Esophagus squamous epithelium (tissue), 4 donors: Measurements from ENCODE around the gene LIN9.

Source experiments
- CTCF ChIP-seq, 6 experiments: fragments of 450-650 bp in 4 of 6; fragments of 200-600 bp in 2 of 6; sonication (generic) in 2 of 6; IDR thresholded peaks; one replicate each; pipeline ENCODE4 v1.5.1; 2016 to 2019; ENCODE audit warnings: antibody characterized with exemption in 6 of 6, mild to moderate bottlenecking in 4 of 6, moderate library complexity in 4 of 6
- POLR2A ChIP-seq, 4 donors: fragments of 450-650 bp; IDR thresholded peaks; one replicate each; pipeline ENCODE4 v1.6.1; 2017; ENCODE audit warnings: antibody characterized with exemption in 4 of 4, mild to moderate bottlenecking in 4 of 4, moderate library complexity in 3 of 4

DNA sequence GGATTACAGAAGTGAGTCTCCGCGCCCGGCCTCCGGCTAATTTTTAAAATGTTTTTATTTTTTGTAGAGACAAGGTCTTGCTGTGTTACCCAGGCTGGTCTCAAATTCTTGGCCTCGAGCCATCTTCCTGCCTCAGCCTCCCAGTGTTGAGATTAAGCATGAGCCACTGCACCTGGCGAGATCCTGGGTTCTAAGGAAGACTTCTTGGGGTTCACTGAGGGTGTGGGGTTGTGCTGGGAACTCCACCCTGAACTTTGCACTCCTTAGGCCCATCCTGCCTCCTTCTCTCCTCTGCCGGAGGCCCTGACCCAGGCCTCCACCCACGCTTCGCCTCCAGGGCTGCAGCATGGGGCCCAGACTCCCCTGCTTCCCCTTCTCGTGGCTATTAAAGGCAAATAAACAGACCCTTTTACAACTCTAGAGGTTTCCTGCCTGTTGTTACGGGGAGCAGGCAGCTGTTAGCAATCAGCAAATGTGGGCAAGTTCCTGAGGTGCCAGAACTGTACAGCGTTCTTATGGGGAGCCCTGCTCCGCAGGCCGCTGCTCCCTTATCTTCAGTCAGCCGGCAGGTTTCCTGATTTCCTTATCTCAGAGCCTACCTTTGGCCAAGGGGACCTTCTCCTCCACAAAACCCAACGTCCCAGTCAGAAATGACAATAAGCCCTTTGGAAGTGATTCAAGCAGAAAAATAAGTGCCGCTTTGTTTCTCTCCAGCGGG lies 41.0 kb upstream of the LIN9 start:
- no peak for TF ChIP-seq CTCF (IDR thresholded peaks at IDR 0.05)
- no peak for TF ChIP-seq POLR2A (IDR thresholded peaks at IDR 0.05)
